GM12878 (cell line): ENCODE measurements around the gene NHS. TPM values are rescaled to one million over a fixed set of nuclear protein-coding genes. Genes with fewer than 3 reads are reported as not detected.

Source experiments
- ATAC-seq: fragments of 200-7000 bp; cut with Tn5 transposase; 3 replicates; pipeline ENCODE4 v1.9.1; 2020; ENCODE audit warnings: mild to moderate bottlenecking, moderate library complexity
- BruUV-seq: library from RNA; stranded (reverse); fragments of 400-500 nt; replicated peaks from 2 replicates; lab custom pipeline; 2021; lab: Mats Ljungman, UMichigan
- CTCF ChIA-PET: fragments of 300-600 bp; sonication (Branson Sonifier 250); formaldehyde crosslinking; extraction: SDS; loops from one replicate; lab custom pipeline; 2021; ENCODE audit warnings: inconsistent platforms; lab: Yijun Ruan, JAX
- POLR2A ChIA-PET: fragments of 350-600 bp; formaldehyde crosslinking; extraction: SDS; loops from one replicate; lab custom pipeline; 2021; ENCODE audit warnings: inconsistent platforms; lab: Charles Lee
- RAD21 ChIA-PET: fragments of 300-600 bp; sonication (Branson Sonifier 250); formaldehyde crosslinking; loops from one replicate; lab custom pipeline; 2023; ENCODE audit warnings: antibody characterized with exemption; ENCODE audit not compliant: unreplicated experiment; lab: Charles Lee
- SMC1A ChIA-PET: fragments of 300-600 bp; sonication (Branson Sonifier 250); formaldehyde crosslinking; loops from one replicate; lab custom pipeline; 2023; ENCODE audit not compliant: unreplicated experiment, uncharacterized antibody; lab: Charles Lee
- DNase-seq: peaks from one replicate; pipeline ENCODE4 v3.0.0-alpha.2; 2011; ENCODE audit warnings: low read depth, low spot score
- FAIRE-seq: peaks from 3 replicates; lab custom pipeline; 2011; peaks lifted over from hg19 to GRCh38; lab: Jason Lieb, UNC
- H2AFZ ChIP-seq: 2 replicates; pipeline ENCODE4 v1.6.0; 2011; ENCODE audit warnings: low read depth, low read length, control low read depth; ENCODE audit not compliant: control insufficient read depth
- H3K27ac ChIP-seq: 2 replicates; pipeline ENCODE4 v1.5.1; 2011; ENCODE audit warnings: control low read depth; ENCODE audit not compliant: control insufficient read depth, insufficient read depth
- H3K27me3 ChIP-seq, 2 experiments: replicated peaks in 1 of 2; 2 replicates each; pipeline versions ENCODE4 v1.6.0 to v1.6.1; 2011; ENCODE audit warnings: low read length in 1 of 2; ENCODE audit not compliant: control insufficient read depth in 2 of 2, insufficient read depth in 2 of 2
- H3K36me3 ChIP-seq, 2 experiments: 2 replicates each; pipeline ENCODE4 v1.5.1; 2011; ENCODE audit warnings: low read length in 1 of 2; ENCODE audit not compliant: control insufficient read depth in 2 of 2, insufficient read depth in 2 of 2
- H3K4me1 ChIP-seq: 2 replicates; pipeline ENCODE4 v1.6.1; 2011; ENCODE audit warnings: mild to moderate bottlenecking, low read length, moderate library complexity, mixed read lengths; ENCODE audit not compliant: control insufficient read depth, insufficient read depth
- H3K4me2 ChIP-seq: 2 replicates; pipeline ENCODE4 v1.6.0; 2011; ENCODE audit warnings: control low read depth; ENCODE audit not compliant: control insufficient read depth, insufficient read depth
- H3K4me3 ChIP-seq: fragments of 200-600 bp; sonication (generic); 2 replicates; pipeline ENCODE4 v1.5.1; 2016
- H3K79me2 ChIP-seq: 2 replicates; pipeline ENCODE4 v1.6.0; 2011; ENCODE audit warnings: low read length; ENCODE audit not compliant: control insufficient read depth, insufficient read depth
- H3K9ac ChIP-seq: 2 replicates; pipeline ENCODE4 v1.8.0; 2011; ENCODE audit warnings: low read length, control low read depth, mixed read lengths; ENCODE audit not compliant: control insufficient read depth, insufficient read depth
- H3K9me3 ChIP-seq: replicated peaks from 3 replicates; pipeline ENCODE4 v1.5.1; 2011; ENCODE audit warnings: mild to moderate bottlenecking, low read length; ENCODE audit not compliant: control insufficient read depth, insufficient read depth
- H4K20me1 ChIP-seq: 2 replicates; pipeline ENCODE4 v1.6.0; 2011; ENCODE audit not compliant: control insufficient read depth, insufficient read depth
- ASH2L ChIP-seq: fragments of 300-600, 200-600 bp; sonication (generic); IDR thresholded peaks from 2 replicates; pipeline ENCODE4 v1.6.1; 2017; ENCODE audit warnings: low read depth, mild to moderate bottlenecking, borderline replicate concordance
- ATF2 ChIP-seq: IDR thresholded peaks from 2 replicates; pipeline ENCODE4 v1.6.1; 2012; ENCODE audit warnings: low read length, inconsistent platforms
- MAX ChIP-seq: IDR thresholded peaks from 2 replicates; pipeline ENCODE4 v1.6.1; 2012; ENCODE audit warnings: low read depth, low read length, improper control_type of control experiment
- MLLT1 ChIP-seq: fragments of 450-650 bp; IDR thresholded peaks from 2 replicates; pipeline ENCODE4 v1.6.1; 2016; ENCODE audit warnings: mild to moderate bottlenecking
- STAT1 ChIP-seq: fragments of 450-650 bp; conservative IDR thresholded peaks from 2 replicates; pipeline ENCODE4 v1.6.1; 2014; ENCODE audit warnings: antibody characterized with exemption, mild to moderate bottlenecking
- ZNF622 ChIP-seq: fragments of 450-650 bp; IDR thresholded peaks from 2 replicates; pipeline ENCODE4 v1.6.1; 2017; ENCODE audit warnings: mild to moderate bottlenecking, inconsistent platforms
- WGBS: methylation state at CpG from one replicate; pipeline ENCODE4 v1.1.6; 2016; ENCODE audit warnings: low lambda C conversion rate; ENCODE audit not compliant: insufficient replicate concordance, insufficient coverage; ENCODE audit errors: missing lambda C conversion rate; 5-methylcytosine and 5-hydroxymethylcytosine counted together
- in situ Hi-C: fragments of 300-500 bp; cut with MboI; formaldehyde crosslinking; loops from 9 replicates; pipeline ENCODE4 v1.14.3; 2018; ENCODE audit warnings: mixed read lengths
- intact Hi-C: fragments of 100-400 bp; cut with micrococcal nuclease; formaldehyde crosslinking; loops from one replicate; pipeline ENCODE4 v1.14.2; 2022; ENCODE audit not compliant: unreplicated experiment
- polyA plus RNA-seq, 11 experiments: library from polyadenylated mRNA; depleted of rRNA in 4 of 11; unstranded in 6 of 11; stranded (reverse) in 5 of 11; fragments of >200 nt; fragmentation: Nextera tagmentation in 4 of 11; fragmentation: Illumina TruSeq in 1 of 11; extraction: Ambion mirVana in 4 of 11; extraction: Trizol in 1 of 11; gene quantifications; 1 replicate in 1 of 11; 2 replicates in 10 of 11; pipeline versions ENCODE4 v1.2.1 to v1.2.3, GENCODE V29; 2011 to 2016; ENCODE audit warnings: inconsistent platforms in 2 of 11, missing spikeins in 2 of 11, low read depth in 1 of 11
- total RNA-seq, 4 experiments: library from RNA; depleted of rRNA in 3 of 4; stranded (reverse); fragments of >200 nt in 3 of 4; fragmentation: Illumina TruSeq in 1 of 4; extraction: Trizol in 1 of 4; gene quantifications; 2 replicates each; pipeline versions ENCODE4 v1.2.1 to v1.2.3, GENCODE V29; 2013 to 2021

Gene NHS
- total and polyA plus RNA-seq, 10 of the 15 experiments (the other 5 are each of a cell fraction or from before 2014, with no cell fraction given), result under 0.01 to 0.07 (median 0.03) TPM; not detected in 7

- TF ChIP-seq ASH2L (no peak), ZNF622 (no peak), MAX (no peak), ATF2 (no peak)
These were observed 305.9 kb downstream of the NHS start (continued) for GRCh38 chrX:17680732-17681413.

- H3K79me2 ChIP-seq, result no peaks in the 10 kb centered on the region
- POLR2A ChIA-PET, result no interaction called here
- H3K36me3 ChIP-seq, result no peaks in the 10 kb centered on the region
- intact Hi-C loops, result no loop called here
- CTCF ChIA-PET, result no interaction called here
- H3K9ac ChIP-seq, result no peak overlapping the region
- RAD21 ChIA-PET, result no interaction called here
- no peaks in the 10 kb centered on the region for H3K4me1 ChIP-seq
- H3K4me2 ChIP-seq, result no peak overlapping the region
- in situ Hi-C loops, result loop anchor here (10.0 to 25.0 kb wide), 2 partner anchors 445 to 857 kb away; no protein-coding TSS in a partner anchor
- SMC1A ChIA-PET, result no interaction called here
- WGBS, result 0% methylated on average over 2 of the region's 2 CpGs
- no TSS peak for BruUV-seq
- H3K4me3 ChIP-seq, result no peak overlapping the region
- FAIRE-seq (no peak), DNase-seq (no peak), ATAC-seq (no peak)
- TF ChIP-seq STAT1 (no peak), MLLT1 (no peak)
- H4K20me1 ChIP-seq, result no peaks in the 10 kb centered on the region
- H3K27ac ChIP-seq, result no peak overlapping the region
- H3K27me3 ChIP-seq, result no peaks in the 10 kb centered on the region
- no peak overlapping the region for H2AFZ ChIP-seq
- H3K9me3 ChIP-seq, result no peaks in the 10 kb centered on the region; the same call in 2 of the 3 replicates
These were observed 307.3 kb downstream of the NHS start for GRCh38 chrX:17682259-17682658.
